ENCODE results near the gene TAS2R46.
"Not testable (repeated sequence)": the region's sequence is repeated elsewhere in the genome, so short reads cannot be mapped to it uniquely, and the experiment has no call there.

TAS2R46 gene

DNA sequence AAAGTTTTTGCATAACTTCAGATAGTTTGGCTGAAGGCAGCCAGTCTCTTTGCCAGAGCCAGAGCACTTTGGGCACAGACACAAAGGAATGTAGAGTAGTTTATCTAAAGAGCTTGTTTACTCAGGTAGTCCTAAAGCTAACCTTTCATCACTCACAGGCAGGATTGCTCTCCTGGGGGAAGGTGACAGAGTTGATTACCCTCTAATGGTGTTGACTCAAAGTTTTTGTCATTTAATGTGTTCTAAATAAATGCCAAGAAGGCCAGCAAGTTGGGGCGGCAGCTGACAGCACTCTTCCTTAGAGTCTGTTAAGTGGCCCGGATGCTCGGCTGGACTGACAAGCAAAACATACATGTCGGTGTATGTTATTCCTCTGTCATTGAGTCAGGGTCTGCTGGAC is 9.3 kb upstream of the TAS2R46 start:
- Histone ChIP-seq H3K9me3 (ENCODE audit: control insufficient read depth, low read length) (no peaks in the 10 kb centered on the region), H3K4me1 (ENCODE audit: control insufficient read depth, insufficient read depth, low read length) (no peaks in the 10 kb centered on the region), H3K36me3 (ENCODE audit: control insufficient read depth, insufficient read depth, low read length) (no peaks in the 10 kb centered on the region), H3K9ac (ENCODE audit: low read length) (no peak overlapping the region), H3K4me3 (ENCODE audit: low read length) (no peak overlapping the region), H3K27me3 (ENCODE audit: control insufficient read depth, insufficient read depth, low read length) (no peaks in the 10 kb centered on the region)

DNA sequence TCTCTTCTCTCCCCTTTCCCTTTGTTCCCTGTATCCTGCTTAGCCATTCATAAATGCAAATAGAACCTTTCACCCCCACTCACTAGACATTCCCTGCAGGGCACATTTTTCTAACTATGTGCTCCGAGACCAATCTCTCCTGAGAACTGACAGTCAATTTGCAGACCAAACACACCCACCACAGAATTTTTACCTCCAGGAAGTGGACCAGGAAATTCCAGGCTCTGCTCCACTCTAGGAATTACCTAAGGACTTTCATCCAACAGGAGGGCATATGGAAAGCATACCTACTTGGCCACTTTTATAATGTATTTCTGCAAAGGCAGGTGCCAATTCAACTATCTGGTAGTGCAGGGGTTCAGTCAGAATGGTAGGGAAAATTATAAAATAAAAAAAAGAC is 8.9 kb upstream of the TAS2R46 start:
- Histone ChIP-seq H3K27me3 (ENCODE audit: control insufficient read depth, insufficient read depth, low read length) (no peaks in the 10 kb centered on the region), H3K9ac (ENCODE audit: low read length) (no peak overlapping the region), H3K9me3 (ENCODE audit: control insufficient read depth, low read length) (no peaks in the 10 kb centered on the region), H3K36me3 (ENCODE audit: control insufficient read depth, insufficient read depth, low read length) (no peaks in the 10 kb centered on the region), H3K4me1 (ENCODE audit: control insufficient read depth, insufficient read depth, low read length) (no peaks in the 10 kb centered on the region), H3K4me3 (ENCODE audit: low read length) (no peak overlapping the region)

GRCh38 chr12:11069854-11070365 is 7.8 kb upstream of the TAS2R46 start:
- H3K36me3 ChIP-seq (ENCODE audit: control insufficient read depth, insufficient read depth, low read length), result no peaks in the 10 kb centered on the region
- no peak overlapping the region for H3K9ac ChIP-seq (ENCODE audit: low read length)

DNA sequence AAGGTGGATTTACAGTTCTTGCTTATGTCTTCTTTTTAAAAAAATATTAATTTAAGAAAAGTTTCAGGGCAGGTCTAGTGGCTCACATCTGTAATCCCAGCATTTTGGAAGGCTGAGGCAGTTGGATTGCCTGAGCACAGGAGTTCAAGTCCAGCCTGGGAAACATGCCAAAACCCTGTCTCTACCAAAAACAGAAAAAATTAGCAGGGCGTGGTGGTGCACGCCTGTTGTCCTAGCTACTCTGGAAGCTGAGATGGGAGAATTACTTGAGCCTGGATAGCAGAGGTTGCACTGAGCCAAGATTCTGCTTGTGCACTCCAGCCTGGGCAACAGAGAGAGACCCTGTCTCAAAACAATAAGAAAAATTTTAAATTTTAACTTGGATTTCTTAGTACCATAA is 5.4 kb upstream of the TAS2R46 start:
- H3K4me3 ChIP-seq (ENCODE audit: low read length), result no peak overlapping the region
- H3K4me1 ChIP-seq (ENCODE audit: control insufficient read depth, insufficient read depth, low read length), result no peaks in the 10 kb centered on the region
- no peak overlapping the region for H3K9ac ChIP-seq (ENCODE audit: low read length)
- H3K36me3 ChIP-seq (ENCODE audit: control insufficient read depth, insufficient read depth, low read length), result no peaks in the 10 kb centered on the region
- H3K27me3 ChIP-seq (ENCODE audit: control insufficient read depth, insufficient read depth, low read length), result no peaks in the 10 kb centered on the region
- no peaks in the 10 kb centered on the region for H3K9me3 ChIP-seq (ENCODE audit: control insufficient read depth, low read length)

More at GRCh38 chr12:11069854-11070365, 7.8 kb upstream of the TAS2R46 start:
- no peak overlapping the region for H3K4me3 ChIP-seq (ENCODE audit: low read length)
- H3K27me3 ChIP-seq (ENCODE audit: control insufficient read depth, insufficient read depth, low read length), result no peaks in the 10 kb centered on the region
- H3K4me1 ChIP-seq (ENCODE audit: control insufficient read depth, insufficient read depth, low read length), result no peaks in the 10 kb centered on the region
- H3K9me3 ChIP-seq (ENCODE audit: control insufficient read depth, low read length), result no peaks in the 10 kb centered on the region

GRCh38 chr12:11059784-11060183 is 2.3 kb downstream of the TAS2R46 start:
- no peak overlapping the region for H3K9ac ChIP-seq (ENCODE audit: low read length)
- H3K36me3 ChIP-seq (ENCODE audit: control insufficient read depth, insufficient read depth, low read length), result no peaks in the 10 kb centered on the region
- no peaks in the 10 kb centered on the region for H3K27me3 ChIP-seq (ENCODE audit: control insufficient read depth, insufficient read depth, low read length)
- no peaks in the 10 kb centered on the region for H3K9me3 ChIP-seq (ENCODE audit: control insufficient read depth, low read length)
- H3K4me3 ChIP-seq (ENCODE audit: low read length), result no peak overlapping the region
- no peaks in the 10 kb centered on the region for H3K4me1 ChIP-seq (ENCODE audit: control insufficient read depth, insufficient read depth, low read length)

GRCh38 chr12:11059041-11059440 is 3.1 kb downstream of the TAS2R46 start:
- H3K9ac ChIP-seq (ENCODE audit: low read length), result no peak overlapping the region
- H3K36me3 ChIP-seq (ENCODE audit: control insufficient read depth, insufficient read depth, low read length), result no peaks in the 10 kb centered on the region
- no peak overlapping the region for H3K4me3 ChIP-seq (ENCODE audit: low read length)
- no peaks in the 10 kb centered on the region for H3K9me3 ChIP-seq (ENCODE audit: control insufficient read depth, low read length)
- H3K4me1 ChIP-seq (ENCODE audit: control insufficient read depth, insufficient read depth, low read length), result no peaks in the 10 kb centered on the region
- H3K27me3 ChIP-seq (ENCODE audit: control insufficient read depth, insufficient read depth, low read length), result no peaks in the 10 kb centered on the region

DNA sequence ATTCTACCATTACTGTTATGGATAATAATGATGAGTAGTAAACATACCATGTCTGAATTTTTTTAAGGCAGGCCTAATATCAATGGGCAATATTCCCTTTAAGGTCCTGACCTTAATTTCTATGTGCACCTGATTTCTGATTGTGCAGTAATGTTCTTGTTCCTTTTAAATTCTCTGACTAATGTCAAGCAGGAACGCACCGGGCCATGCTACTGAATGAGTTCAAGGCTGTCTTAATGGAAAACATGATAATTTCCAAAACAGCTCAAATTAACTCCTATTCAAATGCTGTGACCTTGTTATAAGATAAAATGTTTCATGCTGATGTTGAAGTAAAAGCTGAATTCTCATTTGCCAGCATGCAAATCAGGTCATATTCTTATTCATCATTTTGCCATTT is 6.8 kb downstream of the TAS2R46 start:
- Histone ChIP-seq H3K9me3 (ENCODE audit: control insufficient read depth, low read length) (no peaks in the 10 kb centered on the region), H3K27me3 (ENCODE audit: control insufficient read depth, insufficient read depth, low read length) (no peaks in the 10 kb centered on the region), H3K9ac (ENCODE audit: low read length) (no peak overlapping the region), H3K36me3 (ENCODE audit: control insufficient read depth, insufficient read depth, low read length) (no peaks in the 10 kb centered on the region), H3K4me3 (ENCODE audit: low read length) (no peak overlapping the region), H3K4me1 (ENCODE audit: control insufficient read depth, insufficient read depth, low read length) (no peaks in the 10 kb centered on the region)

GRCh38 chr12:11049806-11050531 is 12.1 kb downstream of the TAS2R46 start:
- not testable (repeated sequence) for H3K9ac ChIP-seq (ENCODE audit: low read length); H3K4me1 ChIP-seq (ENCODE audit: control insufficient read depth, insufficient read depth, low read length); H3K36me3 ChIP-seq (ENCODE audit: control insufficient read depth, insufficient read depth, low read length); H3K9me3 ChIP-seq (ENCODE audit: control insufficient read depth, low read length); H3K27me3 ChIP-seq (ENCODE audit: control insufficient read depth, insufficient read depth, low read length); H3K4me3 ChIP-seq (ENCODE audit: low read length)

DNA sequence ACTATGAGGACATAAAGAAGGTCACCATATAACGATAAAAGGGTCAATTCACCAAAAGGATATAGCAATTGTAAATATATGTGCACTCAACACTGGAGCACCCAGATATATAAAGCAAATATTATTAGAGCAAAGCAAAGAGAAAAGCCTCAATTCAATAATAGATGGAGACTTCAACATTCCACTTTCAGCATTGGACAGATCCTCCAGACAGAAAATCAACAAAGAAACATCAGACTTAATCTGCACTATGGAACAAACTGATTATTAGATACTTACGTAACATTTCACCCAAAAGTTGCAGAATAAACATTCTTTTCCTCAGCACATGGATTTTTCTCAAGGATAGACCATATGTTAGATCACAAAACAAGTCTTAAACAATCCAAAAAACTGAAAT is 20.7 kb downstream of the TAS2R46 start:
- H3K9me3 ChIP-seq (ENCODE audit: control insufficient read depth, low read length); H3K27me3 ChIP-seq (ENCODE audit: control insufficient read depth, insufficient read depth, low read length); H3K9ac ChIP-seq (ENCODE audit: low read length); H3K4me3 ChIP-seq (ENCODE audit: low read length); H3K36me3 ChIP-seq (ENCODE audit: control insufficient read depth, insufficient read depth, low read length); H3K4me1 ChIP-seq (ENCODE audit: control insufficient read depth, insufficient read depth, low read length): not testable (repeated sequence)

GRCh38 chr12:11040162-11040561 is 21.9 kb downstream of the TAS2R46 start:
- no peaks in the 10 kb centered on the region for H3K4me1 ChIP-seq (ENCODE audit: control insufficient read depth, insufficient read depth, low read length)
- no peak overlapping the region for H3K9ac ChIP-seq (ENCODE audit: low read length)
- no peaks in the 10 kb centered on the region for H3K36me3 ChIP-seq (ENCODE audit: control insufficient read depth, insufficient read depth, low read length)
- H3K9me3 ChIP-seq (ENCODE audit: control insufficient read depth, low read length), result no peaks in the 10 kb centered on the region
- no peak overlapping the region for H3K4me3 ChIP-seq (ENCODE audit: low read length)
- no peaks in the 10 kb centered on the region for H3K27me3 ChIP-seq (ENCODE audit: control insufficient read depth, insufficient read depth, low read length)

- Histone ChIP-seq H3K9ac (ENCODE audit: low read length) (no peak overlapping the region), H3K4me3 (ENCODE audit: low read length) (no peak overlapping the region), H3K36me3 (ENCODE audit: control insufficient read depth, insufficient read depth, low read length) (no peaks in the 10 kb centered on the region), H3K4me1 (ENCODE audit: control insufficient read depth, insufficient read depth, low read length) (no peaks in the 10 kb centered on the region), H3K27me3 (ENCODE audit: control insufficient read depth, insufficient read depth, low read length) (no peaks in the 10 kb centered on the region), H3K9me3 (ENCODE audit: control insufficient read depth, low read length) (no peaks in the 10 kb centered on the region)
Observed at GRCh38 chr12:11039171-11039570, 22.9 kb downstream of the TAS2R46 start.

GRCh38 chr12:11033959-11034358 is 28.1 kb downstream of the TAS2R46 start:
- not testable (repeated sequence) for H3K27me3 ChIP-seq (ENCODE audit: control insufficient read depth, insufficient read depth, low read length); H3K4me3 ChIP-seq (ENCODE audit: low read length); H3K9ac ChIP-seq (ENCODE audit: low read length); H3K9me3 ChIP-seq (ENCODE audit: control insufficient read depth, low read length); H3K4me1 ChIP-seq (ENCODE audit: control insufficient read depth, insufficient read depth, low read length); H3K36me3 ChIP-seq (ENCODE audit: control insufficient read depth, insufficient read depth, low read length)

GRCh38 chr12:11031307-11031706 is 30.8 kb downstream of the TAS2R46 start, which contains the start of gene TAS2R31:
TSS of gene TAS2R31 (minus strand) at chr12:11031407. CDS start at chr12:11031335, 72 bp downstream.
- Histone ChIP-seq H3K4me1 (ENCODE audit: control insufficient read depth, insufficient read depth, low read length) (no peaks in the 10 kb centered on the region), H3K27me3 (ENCODE audit: control insufficient read depth, insufficient read depth, low read length) (no peaks in the 10 kb centered on the region), H3K4me3 (ENCODE audit: low read length) (no peak within 1 kb of the TSS), H3K9me3 (ENCODE audit: control insufficient read depth, low read length) (no peaks in the 10 kb centered on the region), H3K36me3 (ENCODE audit: control insufficient read depth, insufficient read depth, low read length) (no peaks in the 10 kb centered on the region), H3K9ac (ENCODE audit: low read length) (no peak within 1 kb of the TSS)

Data from mucosa of stomach (tissue), 1 donor.